UCSD-AML1 (cell line): ENCODE measurements around the gene STH.

Experiments used
- DNase-seq: peaks from one replicate; lab custom pipeline; 2025; ENCODE audit not compliant: unreplicated experiment; lab: John Stamatoyannopoulos, UW

Gene STH

GRCh38 chr17:45966606-45967280 is 32.3 kb upstream of the STH start:
- DNase-seq, result no peak

DNA sequence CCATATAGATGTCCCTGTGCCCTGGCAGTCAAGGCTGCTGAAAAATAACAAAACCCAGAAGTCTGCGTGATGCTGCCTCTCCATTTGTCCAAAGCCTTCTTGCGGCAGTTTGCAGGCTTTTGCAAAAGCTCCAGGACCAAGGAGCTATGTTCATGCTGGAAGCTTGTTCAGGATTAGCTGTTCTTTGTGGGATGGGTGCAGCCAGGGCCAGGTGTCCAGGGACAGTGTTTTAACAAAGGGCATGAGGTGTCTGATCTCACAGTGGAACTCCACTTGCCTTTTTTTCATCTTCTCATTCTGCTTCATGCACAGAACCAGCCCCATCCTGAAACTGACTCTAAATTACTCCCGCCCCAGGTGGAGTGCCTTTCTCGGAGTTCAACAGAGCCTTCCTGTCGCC is 31.7 kb upstream of the STH start:
- DNase-seq, result no peak

DNA sequence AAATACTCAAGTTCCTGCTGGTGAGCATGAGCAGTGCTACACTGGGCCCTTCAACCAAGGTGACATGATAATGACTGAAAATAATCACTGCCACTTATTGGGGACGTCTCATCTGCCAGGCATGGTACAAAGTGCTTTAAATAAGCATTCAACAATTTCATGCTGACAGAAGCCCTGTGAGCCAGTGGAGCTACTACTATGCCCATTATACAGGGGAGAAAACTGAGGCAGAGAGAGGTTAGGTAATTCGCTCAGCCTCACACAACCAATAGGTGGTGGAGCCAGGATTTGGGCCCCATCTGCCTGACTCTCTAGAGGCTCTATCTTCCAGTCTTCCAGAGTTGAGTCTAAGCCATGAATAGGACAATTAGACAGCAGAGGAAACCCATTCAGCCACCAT is 30.3 kb upstream of the STH start:
- no peak for DNase-seq

- DNase-seq, result no peak
Measured at GRCh38 chr17:45969726-45970125, 29.3 kb upstream of the STH start.

DNA sequence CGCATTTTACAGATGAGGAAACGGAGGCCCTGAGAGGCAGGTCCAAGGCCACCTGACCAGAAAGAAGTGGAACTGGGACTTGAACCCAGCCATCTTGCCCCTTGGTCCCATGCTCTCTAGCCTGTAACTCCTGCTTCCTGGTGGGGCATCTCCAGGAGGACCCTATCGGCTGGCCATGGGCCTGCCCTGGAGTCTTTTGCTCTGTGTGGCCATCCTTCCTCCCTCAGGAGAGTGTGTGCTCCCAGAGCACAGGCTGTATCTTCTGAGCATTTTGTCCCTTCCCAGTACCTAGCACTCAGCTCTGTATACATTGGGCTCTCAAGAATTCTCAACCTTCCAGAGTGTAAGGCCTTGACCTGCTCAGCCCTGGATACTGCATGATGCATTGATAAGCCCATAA is 28.4 kb upstream of the STH start:
- DNase-seq, result no peak

DNA sequence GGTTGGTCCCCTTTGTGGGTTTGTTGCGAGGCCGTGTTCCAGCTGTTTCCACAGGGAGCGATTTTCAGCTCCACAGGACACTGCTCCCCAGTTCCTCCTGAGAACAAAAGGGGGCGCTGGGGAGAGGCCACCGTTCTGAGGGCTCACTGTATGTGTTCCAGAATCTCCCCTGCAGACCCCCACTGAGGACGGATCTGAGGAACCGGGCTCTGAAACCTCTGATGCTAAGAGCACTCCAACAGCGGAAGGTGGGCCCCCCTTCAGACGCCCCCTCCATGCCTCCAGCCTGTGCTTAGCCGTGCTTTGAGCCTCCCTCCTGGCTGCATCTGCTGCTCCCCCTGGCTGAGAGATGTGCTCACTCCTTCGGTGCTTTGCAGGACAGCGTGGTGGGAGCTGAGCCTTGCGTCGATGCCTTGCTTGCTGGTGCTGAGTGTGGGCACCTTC is 27.3 kb upstream of the STH start:
- DNase-seq, result no peak

- DNase-seq, result no peak
Measured at GRCh38 chr17:45972531-45972930, 26.5 kb upstream of the STH start.

GRCh38 chr17:45973099-45973780 is 25.8 kb upstream of the STH start:
- no peak for DNase-seq

- no peak for DNase-seq
Measured at GRCh38 chr17:45973946-45974859, 24.8 kb upstream of the STH start.

DNA sequence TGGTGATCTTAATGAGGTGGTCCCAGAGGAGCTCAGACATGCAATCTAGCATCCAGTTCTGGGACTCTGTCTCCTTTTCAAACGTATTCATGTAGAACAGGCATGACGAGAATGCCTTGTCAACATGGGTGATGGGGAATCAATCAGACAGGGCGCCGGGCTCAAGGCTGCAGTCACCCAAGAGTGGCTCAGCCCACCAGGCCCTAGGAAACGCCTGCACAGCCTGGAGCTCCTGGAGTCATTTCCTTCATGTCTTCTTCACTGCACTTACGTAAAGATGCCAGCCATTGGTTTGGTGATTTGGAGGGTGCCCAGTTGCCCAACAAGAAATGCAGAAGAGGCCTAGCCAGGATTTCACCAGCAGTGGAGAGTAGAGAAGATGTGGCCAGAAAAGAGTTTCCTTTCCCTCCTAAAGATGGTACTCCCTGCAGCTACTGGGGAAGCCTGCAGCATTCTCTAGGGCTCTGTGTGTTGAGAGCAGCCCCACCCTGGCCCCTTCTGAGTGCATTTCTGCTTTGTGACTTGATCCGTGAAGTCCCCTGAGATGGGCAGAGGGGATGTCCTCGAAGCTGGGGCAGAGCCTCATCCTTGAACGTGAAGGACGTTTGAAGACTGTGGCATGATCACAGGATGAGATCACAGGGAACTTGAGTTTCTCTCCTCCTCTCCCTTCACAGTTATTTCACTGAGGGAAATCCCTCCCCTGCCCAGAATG is 24.0 kb upstream of the STH start:
- no peak for DNase-seq

DNA sequence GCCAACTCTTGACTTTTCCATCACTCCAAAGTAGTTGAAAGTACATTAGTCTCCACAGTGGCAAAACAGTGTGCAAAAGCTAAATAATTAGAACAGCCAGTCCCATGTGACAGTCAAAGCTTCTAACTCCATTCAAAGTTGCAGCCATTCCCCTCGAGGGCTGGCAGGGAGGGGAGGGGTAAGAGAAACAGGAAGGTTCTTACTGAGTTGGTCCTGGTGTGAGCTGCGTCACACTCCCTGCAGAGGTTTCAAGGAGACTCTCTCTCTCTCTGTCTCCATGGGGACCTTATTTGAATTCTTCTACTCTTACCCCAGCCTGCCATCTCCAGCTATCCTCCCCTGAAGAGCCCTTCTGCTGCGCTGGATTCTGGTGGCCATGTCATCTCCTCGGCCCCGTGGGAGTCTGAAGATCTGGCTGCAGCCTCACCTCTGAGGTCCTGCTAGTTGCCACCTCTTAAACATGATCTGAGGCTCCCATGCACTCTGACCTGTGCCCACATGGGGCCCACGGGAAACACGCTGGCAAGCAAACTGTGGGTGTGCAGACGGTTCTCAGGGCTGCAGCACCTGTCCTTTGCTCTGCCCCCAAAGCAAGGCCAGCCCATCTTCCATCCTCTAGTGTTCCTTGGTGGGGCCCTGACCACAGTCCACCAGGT is 23.3 kb upstream of the STH start:
- no peak for DNase-seq

DNA sequence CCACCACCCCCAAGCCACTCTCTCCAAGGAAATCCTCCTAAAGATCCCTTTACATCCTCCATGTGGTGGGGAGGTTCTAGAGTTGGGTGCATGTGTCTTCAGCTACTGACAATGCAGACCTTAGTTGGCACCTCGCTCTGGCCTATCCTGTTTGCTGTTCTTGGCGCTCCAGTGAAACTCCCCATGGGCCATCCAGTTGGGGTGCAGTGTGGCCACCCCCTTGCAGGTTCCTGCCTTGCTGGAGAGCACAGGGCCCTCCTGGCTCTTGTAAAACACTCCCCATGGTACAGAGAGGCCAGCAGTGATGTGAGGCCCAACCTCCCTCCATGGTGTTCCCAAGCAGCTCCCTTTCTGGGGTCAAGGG is 22.7 kb upstream of the STH start:
- no peak for DNase-seq

DNA sequence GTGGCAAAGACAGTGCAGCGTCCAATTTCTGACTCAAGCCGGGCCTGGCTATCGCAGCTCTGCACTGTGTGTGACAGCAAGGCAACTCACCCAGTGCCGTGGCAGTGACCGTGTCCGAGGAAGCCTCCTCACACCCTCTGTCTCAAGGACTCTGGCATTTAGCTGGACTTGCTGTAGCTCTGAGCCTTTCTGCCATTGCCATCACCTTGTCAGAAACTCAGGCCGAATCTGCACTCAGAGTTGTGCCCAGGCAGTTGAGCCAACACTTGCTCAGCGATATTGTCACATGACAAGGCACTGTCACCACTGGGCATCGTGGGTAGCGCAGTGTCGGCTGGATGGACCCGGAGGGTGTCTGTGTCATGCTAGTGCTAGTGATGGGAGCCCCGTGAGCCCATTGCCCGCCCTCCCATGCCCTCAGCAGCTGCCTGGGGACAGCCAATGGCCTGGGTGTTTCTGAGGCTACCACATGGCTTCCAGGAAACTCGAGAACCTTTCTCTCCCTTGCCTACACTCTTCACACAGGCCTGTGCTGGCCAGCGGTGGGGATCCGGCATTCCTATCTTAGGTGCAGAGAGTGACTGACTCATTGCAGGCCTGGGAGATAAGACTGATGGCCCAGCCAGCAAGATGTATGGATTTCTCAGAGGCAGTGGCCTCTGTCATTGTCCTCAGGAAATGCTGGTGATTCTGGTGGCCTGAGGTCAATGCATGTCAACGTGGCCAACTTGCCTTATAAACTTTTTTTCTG is 22.1 kb upstream of the STH start:
- DNase-seq, result no peak

DNA sequence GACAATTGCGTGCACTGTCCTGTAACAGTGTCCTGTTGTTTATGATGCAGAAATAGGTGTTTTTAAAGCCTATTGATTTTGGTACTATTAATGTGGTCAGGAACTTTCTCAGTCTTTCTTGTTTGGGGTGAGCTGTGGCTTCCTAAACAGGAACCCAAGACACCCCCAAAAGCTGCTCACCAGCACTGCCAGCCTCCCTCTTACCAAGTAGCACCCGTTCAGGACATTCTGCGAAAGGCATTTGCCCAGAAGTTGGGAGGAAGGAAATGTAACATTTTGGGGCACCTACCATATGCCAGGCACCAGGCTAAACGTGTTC is 21.6 kb upstream of the STH start:
- DNase-seq, result no peak

GRCh38 chr17:45977976-45978626 is 20.9 kb upstream of the STH start:
- no peak for DNase-seq

DNA sequence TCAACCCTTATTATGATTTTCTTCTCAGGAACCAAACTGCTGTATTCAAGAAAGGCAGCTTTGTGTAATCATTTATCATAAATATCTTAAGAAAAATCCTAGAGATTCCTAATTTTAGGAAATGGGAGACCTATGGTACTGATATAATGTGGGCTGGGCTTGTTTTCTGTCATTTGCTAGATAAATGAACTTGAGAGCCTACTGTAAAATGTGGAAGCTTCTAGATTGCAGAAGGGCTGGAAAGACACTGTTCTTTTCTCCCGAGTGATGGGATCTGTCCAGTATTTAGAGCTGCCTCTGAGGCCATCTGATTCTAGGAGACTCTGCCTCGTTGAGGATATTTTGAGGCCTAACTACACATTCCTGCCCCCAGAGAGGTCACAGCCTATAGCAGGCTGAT is 19.9 kb upstream of the STH start:
- no peak for DNase-seq

DNA sequence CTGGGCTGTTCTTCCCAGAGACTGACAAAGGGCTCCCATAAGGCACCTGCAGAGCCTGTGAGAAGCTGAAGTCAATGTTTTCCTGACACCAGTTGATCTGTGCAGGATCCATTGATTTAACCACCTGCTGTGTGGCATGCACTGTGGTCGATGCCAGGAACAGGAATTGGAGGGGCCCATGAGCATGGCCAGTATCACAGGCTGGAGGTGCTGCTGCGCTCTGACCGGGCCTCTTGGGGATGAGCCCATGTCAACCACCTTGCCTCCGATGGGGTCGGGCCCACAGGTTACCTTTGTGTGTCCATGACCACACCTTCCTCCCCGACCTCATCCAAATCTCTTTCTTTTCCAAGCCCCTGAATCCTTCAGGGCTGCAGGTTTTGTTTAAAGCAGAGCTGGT is 18.2 kb upstream of the STH start:
- DNase-seq, result no peak

- DNase-seq, result no peak
Measured at GRCh38 chr17:45981306-45981705, 17.7 kb upstream of the STH start.

DNA sequence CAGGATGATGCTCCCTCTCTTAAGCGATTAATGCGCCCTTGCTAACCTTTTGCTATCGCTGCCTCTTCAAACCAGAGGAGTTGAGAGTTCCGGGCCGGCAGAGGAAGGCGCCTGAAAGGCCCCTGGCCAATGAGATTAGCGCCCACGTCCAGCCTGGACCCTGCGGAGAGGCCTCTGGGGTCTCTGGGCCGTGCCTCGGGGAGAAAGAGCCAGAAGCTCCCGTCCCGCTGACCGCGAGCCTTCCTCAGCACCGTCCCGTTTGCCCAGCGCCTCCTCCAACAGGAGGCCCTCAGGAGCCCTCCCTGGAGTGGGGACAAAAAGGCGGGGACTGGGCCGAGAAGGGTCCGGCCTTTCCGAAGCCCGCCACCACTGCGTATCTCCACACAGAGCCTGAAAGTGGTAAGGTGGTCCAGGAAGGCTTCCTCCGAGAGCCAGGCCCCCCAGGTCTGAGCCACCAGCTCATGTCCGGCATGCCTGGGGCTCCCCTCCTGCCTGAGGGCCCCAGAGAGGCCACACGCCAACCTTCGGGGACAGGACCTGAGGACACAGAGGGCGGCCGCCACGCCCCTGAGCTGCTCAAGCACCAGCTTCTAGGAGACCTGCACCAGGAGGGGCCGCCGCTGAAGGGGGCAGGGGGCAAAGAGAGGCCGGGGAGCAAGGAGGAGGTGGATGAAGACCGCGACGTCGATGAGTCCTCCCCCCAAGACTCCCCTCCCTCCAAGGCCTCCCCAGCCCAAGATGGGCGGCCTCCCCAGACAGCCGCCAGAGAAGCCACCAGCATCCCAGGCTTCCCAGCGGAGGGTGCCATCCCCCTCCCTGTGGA is 16.0 kb upstream of the STH start:
- no peak for DNase-seq
